ENCODE data around the gene ZNF724.

ZNF724 gene

GRCh38 chr19:23222998-23223652, 27.1 kb downstream of the ZNF724 start:
- 0 out of 2 replicates have a peak, but pooled peaks cover 4% of the 10 kb centered on the region for H3K79me2 ChIP-seq (ENCODE audit: low read length)
- no peak overlapping the region for H3K9ac ChIP-seq (ENCODE audit: low read length)
- H3K27me3 ChIP-seq (ENCODE audit: low read depth, low read length): no peaks in the 10 kb centered on the region
- peaks cover 88% of the 10 kb centered on the region for H3K36me3 ChIP-seq (replicated peaks; ENCODE audit: low read depth, low read length)
- no peaks in the 10 kb centered on the region for H3K4me1 ChIP-seq (ENCODE audit: low read length)
- H3K27ac ChIP-seq (ENCODE audit: low read length): no peak overlapping the region
- H3K4me2 ChIP-seq (ENCODE audit: low read length): no peak overlapping the region
- no peak for TF ChIP-seq EZH2phosphoT487 (IDR thresholded peaks at IDR 0.05; ENCODE audit: low read depth)
- no peak for TF ChIP-seq CTCF (IDR thresholded peaks at IDR 0.05; ENCODE audit: low read depth, low read length)
- no peaks in the 10 kb centered on the region for H4K20me1 ChIP-seq (ENCODE audit: insufficient read depth, low read length)
- H2AFZ ChIP-seq (ENCODE audit: low read depth, low read length): no peak overlapping the region
- H3K9me3 ChIP-seq (ENCODE audit: insufficient read depth, low read length): peaks cover 61% of the 10 kb centered on the region
- H3K4me3 ChIP-seq (ENCODE audit: low read length): no peak overlapping the region

DNA sequence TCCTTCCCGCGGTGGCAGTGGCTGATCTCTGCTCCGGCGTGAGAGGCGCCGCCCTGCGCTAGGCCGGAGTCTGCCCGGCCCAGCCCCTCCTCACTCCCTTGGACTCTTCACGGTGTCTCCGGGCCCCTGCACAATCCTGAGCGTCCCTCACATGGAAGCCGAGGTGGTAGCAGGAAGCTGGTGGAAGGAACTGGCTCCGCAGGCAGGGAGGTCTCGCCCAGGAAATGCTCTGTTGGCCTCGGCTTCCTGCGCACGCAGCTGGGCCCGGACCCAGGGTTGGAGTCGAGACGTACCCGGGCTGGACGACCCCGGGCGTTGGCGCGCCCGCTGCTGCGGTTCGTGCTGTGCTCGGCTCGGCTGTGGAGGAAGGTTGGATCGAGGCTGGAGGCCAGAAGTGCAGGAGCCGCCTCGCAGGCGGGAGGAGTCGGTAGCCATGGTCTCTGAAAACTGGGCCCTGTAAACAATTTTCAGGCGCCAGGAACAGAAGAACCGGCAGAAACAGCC, 46.3 kb downstream of the ZNF724 start:
- Histone ChIP-seq H3K4me2 (ENCODE audit: low read length) (no peak overlapping the region), H3K36me3 (replicated peaks; ENCODE audit: low read depth, low read length) (no peaks in the 10 kb centered on the region), H3K4me3 (ENCODE audit: low read length) (no peak overlapping the region), H3K9me3 (ENCODE audit: insufficient read depth, low read length) (peaks cover 10% of the 10 kb centered on the region; the same call in 1 of the 2 replicates), H4K20me1 (ENCODE audit: insufficient read depth, low read length) (no peaks in the 10 kb centered on the region), H3K27me3 (ENCODE audit: low read depth, low read length) (no peaks in the 10 kb centered on the region), H3K4me1 (ENCODE audit: low read length) (no peaks in the 10 kb centered on the region), H2AFZ (ENCODE audit: low read depth, low read length) (no peak overlapping the region), H3K9ac (ENCODE audit: low read length) (no peak overlapping the region), H3K27ac (ENCODE audit: low read length) (no peak overlapping the region), H3K79me2 (ENCODE audit: low read length) (no peaks in the 10 kb centered on the region)
- TF ChIP-seq EZH2phosphoT487 (IDR thresholded peaks at IDR 0.05; ENCODE audit: low read depth) (no peak), CTCF (IDR thresholded peaks at IDR 0.05; ENCODE audit: low read depth, low read length) (no peak)

DNA sequence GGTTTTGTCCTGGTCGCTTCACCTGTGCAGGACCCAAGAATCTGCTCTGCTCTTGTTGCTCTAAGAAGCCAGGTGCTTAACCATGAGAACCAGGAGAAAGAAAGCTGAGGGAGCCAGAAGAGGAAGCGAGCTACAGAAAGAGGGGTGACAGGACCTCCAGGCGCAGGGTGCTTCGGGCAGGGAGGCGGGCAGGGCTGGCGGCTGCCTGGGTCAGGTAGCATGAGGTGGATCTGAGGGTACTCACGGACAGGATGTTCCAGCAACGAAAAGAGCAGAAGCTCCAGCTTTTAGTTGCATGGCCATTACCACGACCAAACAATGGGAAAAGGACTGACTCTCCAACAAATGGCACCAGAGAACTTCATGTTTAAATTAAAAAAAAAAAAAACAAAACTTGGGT, 59.9 kb downstream of the ZNF724 start:
- Histone ChIP-seq H3K4me2 (ENCODE audit: low read length) (no peak overlapping the region), H2AFZ (ENCODE audit: low read depth, low read length) (no peak overlapping the region), H3K4me1 (ENCODE audit: low read length) (no peaks in the 10 kb centered on the region), H3K4me3 (ENCODE audit: low read length) (no peak overlapping the region), H3K27ac (ENCODE audit: low read length) (no peak overlapping the region), H3K27me3 (ENCODE audit: low read depth, low read length) (no peaks in the 10 kb centered on the region), H3K9ac (ENCODE audit: low read length) (no peak overlapping the region), H4K20me1 (ENCODE audit: insufficient read depth, low read length) (no peaks in the 10 kb centered on the region), H3K36me3 (replicated peaks; ENCODE audit: low read depth, low read length) (no peaks in the 10 kb centered on the region), H3K79me2 (ENCODE audit: low read length) (no peaks in the 10 kb centered on the region), H3K9me3 (ENCODE audit: insufficient read depth, low read length) (peaks cover 4% of the 10 kb centered on the region; the same call in 1 of the 2 replicates)
- TF ChIP-seq EZH2phosphoT487 (IDR thresholded peaks at IDR 0.05; ENCODE audit: low read depth) (no peak), CTCF (IDR thresholded peaks at IDR 0.05; ENCODE audit: low read depth, low read length) (no peak)

DNA sequence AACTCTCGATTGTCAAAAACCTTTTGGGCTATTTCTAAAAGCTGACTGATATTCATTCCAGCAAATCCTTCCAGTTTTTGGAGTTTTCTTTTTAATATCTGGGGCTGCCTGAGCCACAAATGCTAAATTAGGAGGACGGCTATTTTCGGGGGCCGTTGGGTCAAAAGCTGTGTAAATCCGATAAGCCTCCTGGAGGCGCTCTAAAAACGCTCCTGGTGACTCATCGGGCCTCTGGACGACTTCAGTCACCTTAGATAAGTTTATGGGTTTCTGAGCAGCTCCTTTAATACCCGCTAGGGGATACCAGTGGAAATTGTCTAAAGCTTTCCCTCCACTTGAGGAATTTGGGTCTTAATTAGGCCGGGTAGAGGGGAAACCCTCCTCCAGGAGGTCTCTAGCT, 66.9 kb downstream of the ZNF724 start:
- H3K36me3 ChIP-seq (replicated peaks; ENCODE audit: low read depth, low read length): no peaks in the 10 kb centered on the region
- TF ChIP-seq EZH2phosphoT487 (IDR thresholded peaks at IDR 0.05; ENCODE audit: low read depth): no peak
- H3K9me3 ChIP-seq (ENCODE audit: insufficient read depth, low read length): peaks cover 3% of the 10 kb centered on the region; the same call in 1 of the 2 replicates
- no peak overlapping the region for H3K9ac ChIP-seq (ENCODE audit: low read length)
- no peak overlapping the region for H3K27ac ChIP-seq (ENCODE audit: low read length)
- no peaks in the 10 kb centered on the region for H3K79me2 ChIP-seq (ENCODE audit: low read length)
- H3K27me3 ChIP-seq (ENCODE audit: low read depth, low read length): no peaks in the 10 kb centered on the region
- H3K4me1 ChIP-seq (ENCODE audit: low read length): no peaks in the 10 kb centered on the region
- no peaks in the 10 kb centered on the region for H4K20me1 ChIP-seq (ENCODE audit: insufficient read depth, low read length)
- no peak overlapping the region for H2AFZ ChIP-seq (ENCODE audit: low read depth, low read length)
- no peak overlapping the region for H3K4me2 ChIP-seq (ENCODE audit: low read length)
- no peak overlapping the region for H3K4me3 ChIP-seq (ENCODE audit: low read length)

Data from OCI-LY3 (cell line).